ENCODE data around the gene PSMB3.
A peak's percentile ranks its signal among the peaks of the same experiment; 100 is the strongest.

The PSMB3 gene

DNA sequence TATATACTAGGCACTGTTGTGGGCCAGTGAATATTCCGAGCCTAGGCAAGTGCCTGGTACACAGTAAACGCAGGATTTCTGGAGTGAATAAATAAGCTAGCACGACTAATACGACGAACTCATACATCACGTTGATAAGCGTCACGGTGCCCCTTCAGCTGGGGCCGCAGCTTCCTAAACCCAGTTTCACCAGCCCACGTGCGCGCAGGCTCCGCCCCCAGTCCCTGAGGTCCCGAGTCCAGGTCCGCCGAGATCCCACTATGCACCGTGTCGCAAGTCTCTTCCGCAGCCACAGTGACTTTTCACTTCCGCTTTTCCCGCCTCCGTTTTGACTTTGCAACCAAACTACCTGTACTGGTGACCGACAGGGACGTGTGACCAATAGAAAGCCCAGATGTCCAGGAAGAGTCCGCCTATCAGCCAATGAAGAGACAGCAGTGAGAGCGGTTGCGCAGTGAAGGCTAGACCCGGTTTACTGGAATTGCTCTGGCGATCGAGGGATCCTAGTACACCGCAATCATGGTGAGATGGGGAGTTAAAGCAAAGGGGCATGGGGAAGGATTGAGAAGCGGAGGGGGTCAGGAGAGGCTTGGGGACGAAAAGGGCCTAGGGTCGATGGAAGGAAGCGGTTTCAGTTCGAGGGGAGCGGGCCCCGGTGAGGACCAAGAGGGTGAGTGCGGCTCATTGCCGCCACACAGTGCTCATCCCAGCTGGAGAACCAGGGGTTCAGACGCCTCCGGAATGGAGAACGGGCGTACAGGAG, at the start of gene PSMB3:
PSMB3 (plus strand) TSS at position 434 of the 763 bp plus-strand sequence; CDS start at position 520, 86 bp downstream.
- peak within 1 kb of the TSS; percentile 95 for H3K4me3 ChIP-seq (ENCODE audit: low read depth, low read length)

DNA sequence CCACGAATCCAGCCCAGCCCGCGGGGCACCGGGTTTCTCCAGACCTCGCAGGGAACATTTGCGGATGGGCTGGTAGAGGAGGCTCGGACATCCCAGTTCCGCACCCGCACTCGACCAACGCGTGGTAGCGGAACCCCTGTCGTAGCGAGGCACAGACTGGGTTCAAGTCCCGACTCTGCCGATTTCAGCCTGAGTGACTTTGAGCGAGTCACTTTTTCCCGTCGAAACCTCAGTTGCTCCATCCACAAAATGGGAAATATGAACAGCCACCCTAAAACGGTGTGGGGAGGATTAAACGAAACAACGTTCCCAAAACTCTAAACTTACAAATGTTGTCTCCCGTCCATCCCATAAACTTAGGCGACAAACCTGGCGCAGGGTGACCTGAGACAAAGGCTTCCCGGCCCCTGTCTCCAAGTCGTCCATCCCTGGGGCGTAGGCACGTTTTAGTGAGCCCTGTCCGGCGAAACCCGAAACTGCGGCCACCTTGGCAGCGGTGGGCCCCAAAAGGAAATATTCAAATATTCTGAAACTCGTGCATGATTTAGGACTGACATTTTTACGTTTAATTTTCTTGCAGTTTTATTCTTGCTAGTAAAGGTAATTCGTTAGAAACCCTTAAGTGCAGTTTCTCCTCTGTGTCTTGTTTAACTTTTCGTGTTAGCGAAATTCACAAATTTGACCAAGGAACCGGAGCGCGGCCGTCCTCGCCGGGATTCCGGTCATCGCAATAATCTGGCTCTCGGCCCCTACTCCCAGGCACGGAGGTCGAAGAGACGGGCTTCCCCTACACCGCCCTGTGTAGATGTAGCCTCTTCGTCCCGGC, 49.4 kb upstream of the PSMB3 start:
- peak overlapping the region; percentile 39 for H3K4me3 ChIP-seq (ENCODE audit: low read depth, low read length)

DNA sequence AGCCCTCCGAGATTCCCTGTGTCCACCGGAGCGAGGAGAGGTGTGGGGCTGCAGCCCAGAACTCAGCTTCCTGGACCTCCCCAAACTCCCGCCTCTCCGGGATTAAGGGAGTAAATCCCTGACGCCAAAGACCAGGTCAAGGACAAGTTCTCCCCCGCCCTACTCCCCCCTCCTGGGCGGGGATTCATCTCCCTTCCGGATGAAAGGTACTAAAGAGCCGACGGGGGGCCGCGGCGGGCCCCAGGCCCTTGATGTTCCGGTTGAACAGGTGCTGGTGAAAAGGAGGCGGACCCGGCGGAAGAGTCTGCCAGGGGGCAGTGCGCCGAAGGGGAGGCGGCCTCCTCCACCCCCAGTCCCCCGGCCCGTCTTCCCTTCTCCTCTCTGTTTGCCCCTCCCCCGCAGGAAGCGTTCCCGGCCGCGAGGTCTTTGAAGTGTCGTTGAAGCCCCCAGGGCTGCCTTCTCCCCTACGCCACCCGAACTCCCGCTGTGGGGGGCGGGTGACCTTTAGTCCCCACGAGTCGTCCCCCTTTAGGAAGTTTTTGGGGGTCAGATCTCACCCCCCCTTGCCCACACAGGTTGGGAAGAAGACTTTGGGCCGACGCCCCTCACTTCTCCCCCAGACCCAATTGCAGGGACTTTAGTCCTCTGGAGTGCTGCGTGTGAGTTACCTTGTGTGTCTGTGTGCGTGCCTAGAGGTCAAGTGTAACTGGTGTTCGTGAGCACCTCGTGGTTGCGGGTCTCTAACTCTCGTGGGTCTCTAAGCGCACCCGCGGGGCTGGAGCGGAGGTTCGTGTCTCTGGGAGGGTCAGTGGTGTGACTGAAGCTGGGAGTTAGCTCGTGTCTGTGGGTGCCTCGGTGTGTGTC, 48.6 kb upstream of the PSMB3 start:
- peak overlapping the region; percentile 27 for H3K4me3 ChIP-seq (ENCODE audit: low read depth, low read length)

DNA sequence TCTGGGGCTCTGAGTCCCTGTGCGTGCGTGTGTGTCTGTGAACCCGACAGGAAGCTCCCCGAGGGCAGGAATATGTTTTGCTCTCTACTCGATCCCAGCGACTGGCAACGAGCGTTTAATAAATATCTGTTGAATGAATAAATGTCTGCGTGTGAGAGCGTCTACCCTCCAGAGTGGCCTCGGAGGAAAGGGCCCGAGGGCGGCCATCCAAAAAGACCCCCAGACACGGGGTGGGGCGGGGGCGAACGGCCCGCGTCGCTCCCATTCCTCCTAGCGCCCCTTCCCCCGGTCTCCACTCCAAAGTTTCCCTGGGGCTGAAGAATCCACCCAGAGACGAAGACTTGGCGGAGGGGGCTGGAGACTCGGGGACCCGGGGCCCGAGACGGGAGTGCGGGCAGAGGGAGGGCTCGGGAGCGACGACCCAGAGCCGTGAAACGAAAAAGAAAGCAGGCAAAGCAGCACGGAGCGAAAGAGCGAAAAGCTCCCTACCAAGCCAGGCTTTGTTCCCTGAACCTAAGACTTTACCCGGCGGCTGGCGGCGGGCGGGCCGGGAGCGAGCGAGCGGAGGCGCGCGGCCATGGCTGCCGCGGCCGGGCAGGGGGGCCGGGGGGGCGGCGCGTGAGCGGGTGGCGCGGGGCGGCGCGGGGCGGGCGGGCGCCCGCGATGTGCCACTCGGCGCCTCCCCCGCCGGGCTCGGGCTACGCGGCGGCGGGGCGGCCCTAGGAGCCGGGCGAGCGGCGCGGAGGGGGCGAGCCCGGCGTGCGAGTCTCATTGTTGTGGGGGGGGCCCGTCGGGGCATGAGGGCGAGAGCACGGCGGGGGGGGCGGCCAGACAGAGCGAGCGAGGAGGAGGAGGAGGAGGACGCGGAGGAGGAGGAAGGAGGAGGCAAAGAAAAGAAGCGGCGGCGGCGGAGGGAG, 47.7 kb upstream of the PSMB3 start, which contains the start of gene MLLT6:
MLLT6 (plus strand) TSS at position 668 of the 917 bp plus-strand sequence. CDS start 360 bp downstream, outside the sequence.
- peak within 1 kb of the TSS; percentile 50 for H3K4me3 ChIP-seq (ENCODE audit: low read depth, low read length)

DNA sequence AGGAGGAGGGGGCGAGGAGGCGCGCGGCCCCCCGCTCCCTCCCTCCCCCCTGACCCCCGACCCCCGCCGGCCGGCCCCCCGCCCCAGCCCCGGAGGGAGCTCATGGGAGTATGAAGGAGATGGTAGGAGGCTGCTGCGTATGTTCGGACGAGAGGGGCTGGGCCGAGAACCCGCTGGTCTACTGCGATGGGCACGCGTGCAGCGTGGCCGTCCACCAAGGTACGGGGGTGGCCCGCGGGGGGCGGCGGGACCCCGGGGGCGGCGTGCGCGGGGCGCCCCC, 47.1 kb upstream of the PSMB3 start:
- peak overlapping the region; percentile 50 for H3K4me3 ChIP-seq (ENCODE audit: low read depth, low read length)

DNA sequence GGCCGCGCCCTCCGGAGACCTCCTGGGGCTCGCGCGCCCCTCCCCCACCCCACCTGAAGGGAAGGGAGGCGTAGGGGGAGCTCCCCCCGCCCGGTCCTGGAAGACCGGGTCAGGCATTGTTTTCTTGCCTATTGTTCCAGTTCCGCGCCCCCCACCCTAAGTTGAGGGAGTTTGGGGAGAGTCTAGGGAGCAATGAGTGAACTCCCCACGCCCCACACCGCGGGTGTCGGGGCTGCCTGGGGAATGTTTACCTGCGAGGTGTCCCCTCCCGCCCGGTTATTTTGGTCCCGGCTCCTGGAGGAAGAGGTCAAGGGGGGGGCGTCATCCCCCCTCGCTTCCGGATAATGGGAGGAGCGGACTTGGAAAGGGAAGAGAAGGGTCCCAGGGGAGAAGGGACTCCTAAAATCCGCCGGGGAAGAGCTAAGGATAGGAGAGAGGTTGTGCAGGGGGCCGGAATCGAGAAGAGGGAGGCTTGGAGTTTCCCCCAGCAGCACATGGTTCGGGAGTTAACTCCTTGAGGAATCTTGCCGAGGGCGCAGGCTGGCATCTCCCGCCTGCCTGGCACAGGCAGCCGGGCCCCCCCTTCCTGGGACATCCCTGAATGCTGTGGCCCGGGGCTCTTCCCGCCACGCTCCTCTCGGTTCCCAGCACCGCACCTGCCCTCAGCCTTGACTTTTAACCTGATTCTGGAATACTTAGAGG, 46.6 kb upstream of the PSMB3 start:
- peak overlapping the region; percentile 50 for H3K4me3 ChIP-seq (ENCODE audit: low read depth, low read length)

DNA sequence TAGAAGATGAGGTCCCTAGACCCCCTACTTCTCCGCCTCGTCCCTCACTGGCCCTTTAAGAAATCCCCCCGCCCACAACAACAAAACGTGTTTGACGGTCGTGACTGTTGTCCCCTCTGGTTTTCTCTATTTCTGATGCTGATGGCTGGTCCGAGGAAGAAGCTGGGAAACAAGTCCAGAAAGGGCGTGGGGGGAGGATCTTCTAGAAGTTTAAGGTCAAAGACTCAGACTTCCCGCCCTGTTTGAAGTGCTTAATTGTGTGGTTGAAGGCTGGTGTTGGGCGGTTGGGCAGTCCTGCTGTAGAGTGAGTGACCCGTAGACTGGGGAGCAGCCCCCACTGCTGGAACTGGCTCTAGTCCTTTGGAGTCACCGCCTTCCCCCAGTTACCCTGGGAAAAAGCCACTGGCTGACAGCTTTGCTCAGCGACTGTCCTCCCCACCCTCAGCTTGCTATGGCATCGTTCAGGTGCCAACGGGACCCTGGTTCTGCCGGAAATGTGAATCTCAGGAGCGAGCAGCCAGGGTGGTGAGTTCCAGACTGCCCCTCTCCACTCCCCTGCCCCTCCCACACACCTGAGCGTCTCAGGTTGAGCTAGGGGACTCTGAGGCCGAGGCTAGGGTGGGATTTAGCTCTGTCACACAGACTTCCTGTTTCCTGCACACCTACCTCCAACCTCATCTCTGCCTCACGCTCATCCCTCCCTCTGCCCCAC, 45.9 kb upstream of the PSMB3 start:
- H3K4me3 ChIP-seq (ENCODE audit: low read depth, low read length) = peak overlapping the region; percentile 50

DNA sequence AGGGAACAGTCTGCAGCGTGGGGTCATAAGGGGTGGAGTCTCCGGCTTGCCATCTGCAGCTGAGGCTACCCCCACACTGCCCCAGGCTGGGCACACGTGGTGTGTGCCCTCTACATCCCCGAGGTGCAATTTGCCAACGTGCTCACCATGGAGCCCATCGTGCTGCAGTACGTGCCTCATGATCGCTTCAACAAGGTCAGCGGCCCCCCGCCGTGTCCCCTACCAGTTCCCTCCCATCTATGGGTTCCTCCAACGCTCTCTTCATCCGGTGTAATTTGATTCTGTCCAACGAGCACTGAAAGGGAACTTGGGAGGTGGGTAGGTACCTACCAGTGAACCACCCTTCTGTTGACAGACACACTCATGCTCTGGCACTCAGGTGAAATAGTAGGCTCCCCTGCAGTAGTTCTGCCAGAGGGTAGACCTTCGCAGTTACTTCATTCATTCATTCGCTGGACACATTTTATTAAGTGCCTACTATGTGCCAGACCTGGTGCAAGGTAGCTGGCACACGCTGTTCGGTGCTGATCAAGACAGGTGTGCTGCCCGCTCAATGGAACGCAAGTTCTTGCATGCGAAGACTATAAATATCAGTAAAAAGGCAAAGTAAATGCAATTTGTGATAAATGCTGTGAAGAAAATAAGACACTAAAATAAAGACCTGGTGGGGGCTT, 44.7 kb upstream of the PSMB3 start:
- no peak overlapping the region for H3K4me3 ChIP-seq (ENCODE audit: low read depth, low read length)

DNA sequence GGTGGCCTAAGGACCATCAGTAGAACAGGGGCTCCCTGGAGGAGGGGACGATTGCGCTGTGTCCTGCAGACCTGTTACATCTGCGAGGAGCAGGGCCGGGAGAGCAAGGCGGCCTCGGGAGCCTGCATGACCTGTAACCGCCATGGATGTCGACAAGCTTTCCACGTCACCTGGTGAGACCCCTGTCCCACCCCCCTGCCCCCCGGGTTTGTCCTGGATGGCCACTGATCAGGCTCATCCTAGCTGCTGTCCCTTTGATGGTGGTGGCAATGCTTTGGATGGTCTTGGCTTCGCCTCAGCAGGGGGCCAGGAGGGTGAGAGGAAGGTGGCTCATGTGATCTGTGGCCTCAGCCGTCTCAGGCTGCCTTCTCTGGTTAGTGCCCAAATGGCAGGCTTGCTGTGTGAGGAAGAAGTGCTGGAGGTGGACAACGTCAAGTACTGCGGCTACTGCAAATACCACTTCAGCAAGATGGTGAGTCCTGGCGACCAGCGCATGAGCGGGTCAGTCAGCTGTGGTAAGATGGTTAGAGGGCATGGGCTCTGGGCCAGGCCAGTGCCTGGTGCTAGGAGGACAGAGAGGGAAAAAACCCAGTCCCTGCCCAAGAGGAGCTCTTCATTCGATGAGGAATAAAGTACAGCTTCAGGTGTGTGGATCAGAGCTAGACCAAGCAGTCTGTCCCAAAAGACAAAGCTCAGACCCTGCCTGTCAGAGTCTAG, 43.3 kb upstream of the PSMB3 start:
- H3K4me3 ChIP-seq (ENCODE audit: low read depth, low read length) = no peak overlapping the region

DNA sequence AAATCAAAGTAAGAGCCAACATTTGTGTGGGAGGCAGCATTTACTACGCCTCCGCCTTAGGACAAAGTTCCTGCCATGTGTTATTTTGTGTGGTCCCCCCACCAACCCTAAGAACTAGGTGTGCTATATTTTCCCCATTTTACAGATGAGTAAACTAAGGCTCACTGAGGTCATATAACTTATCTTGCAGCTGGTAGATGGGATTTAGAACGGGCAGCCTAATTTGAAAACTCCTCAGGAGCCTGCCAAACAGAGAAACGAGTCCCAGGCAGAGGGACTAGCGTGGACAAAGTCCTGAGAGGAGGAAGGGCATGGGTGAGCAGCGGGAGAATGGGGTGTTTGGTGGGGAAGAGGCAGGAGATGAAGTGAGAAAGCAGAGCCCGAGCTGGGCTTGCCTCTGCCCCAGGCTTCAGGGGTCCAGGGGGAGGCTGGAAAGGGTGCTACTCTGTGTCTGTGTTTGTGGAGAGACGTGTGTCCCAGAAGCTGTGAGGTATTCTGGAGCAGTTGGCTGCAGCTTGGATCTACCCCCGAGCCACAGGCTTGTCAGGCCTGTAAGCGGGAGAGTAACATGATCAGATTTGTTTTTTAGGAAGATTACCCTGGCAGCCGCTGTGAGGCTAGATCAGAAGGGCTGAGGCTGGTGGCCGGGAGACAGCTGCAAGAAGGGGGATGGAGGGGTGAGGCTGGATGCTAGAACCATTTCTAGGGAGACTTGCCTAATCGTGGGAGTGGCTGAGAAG, 42.5 kb upstream of the PSMB3 start:
- H3K4me3 ChIP-seq (ENCODE audit: low read depth, low read length) = no peak overlapping the region

DNA sequence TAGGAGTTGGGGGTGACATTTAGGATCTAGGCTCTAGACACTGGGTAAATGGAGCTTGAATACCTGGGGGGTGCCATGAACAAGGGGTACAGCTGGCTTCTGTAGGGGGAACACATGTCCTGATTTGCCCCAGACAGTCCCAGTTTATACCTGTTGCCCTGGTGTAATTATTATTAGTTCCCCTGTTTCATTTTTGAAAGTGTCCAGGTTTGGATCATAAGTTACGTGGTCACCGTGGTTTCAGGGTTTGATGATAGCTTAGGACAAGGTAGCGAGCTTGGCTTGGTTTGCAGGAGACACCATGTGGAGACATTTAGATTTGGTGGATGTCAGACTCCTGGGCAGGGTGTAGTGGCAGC, 42.0 kb upstream of the PSMB3 start:
- no peak overlapping the region for H3K4me3 ChIP-seq (ENCODE audit: low read depth, low read length)

DNA sequence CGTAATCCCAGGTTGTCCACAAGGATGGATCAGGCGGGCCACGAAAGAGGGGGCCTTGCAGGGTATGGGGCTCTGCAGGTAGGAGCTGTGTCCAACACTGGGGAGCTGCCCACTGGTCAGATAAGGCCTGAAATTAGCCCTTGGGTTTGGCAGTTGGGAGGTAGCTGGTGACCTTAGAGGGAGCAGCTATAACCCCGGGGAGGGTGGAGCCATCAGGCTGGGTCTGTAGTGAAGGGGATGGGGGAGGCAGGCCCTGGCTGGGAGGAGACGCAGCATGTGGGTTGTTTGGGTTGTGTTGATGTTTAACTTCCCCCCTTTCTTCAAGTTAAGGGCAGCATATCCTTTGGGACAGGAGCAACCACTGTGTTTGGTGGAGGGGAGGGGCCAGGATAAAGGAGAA, 41.6 kb upstream of the PSMB3 start:
- no peak overlapping the region for H3K4me3 ChIP-seq (ENCODE audit: low read depth, low read length)

DNA sequence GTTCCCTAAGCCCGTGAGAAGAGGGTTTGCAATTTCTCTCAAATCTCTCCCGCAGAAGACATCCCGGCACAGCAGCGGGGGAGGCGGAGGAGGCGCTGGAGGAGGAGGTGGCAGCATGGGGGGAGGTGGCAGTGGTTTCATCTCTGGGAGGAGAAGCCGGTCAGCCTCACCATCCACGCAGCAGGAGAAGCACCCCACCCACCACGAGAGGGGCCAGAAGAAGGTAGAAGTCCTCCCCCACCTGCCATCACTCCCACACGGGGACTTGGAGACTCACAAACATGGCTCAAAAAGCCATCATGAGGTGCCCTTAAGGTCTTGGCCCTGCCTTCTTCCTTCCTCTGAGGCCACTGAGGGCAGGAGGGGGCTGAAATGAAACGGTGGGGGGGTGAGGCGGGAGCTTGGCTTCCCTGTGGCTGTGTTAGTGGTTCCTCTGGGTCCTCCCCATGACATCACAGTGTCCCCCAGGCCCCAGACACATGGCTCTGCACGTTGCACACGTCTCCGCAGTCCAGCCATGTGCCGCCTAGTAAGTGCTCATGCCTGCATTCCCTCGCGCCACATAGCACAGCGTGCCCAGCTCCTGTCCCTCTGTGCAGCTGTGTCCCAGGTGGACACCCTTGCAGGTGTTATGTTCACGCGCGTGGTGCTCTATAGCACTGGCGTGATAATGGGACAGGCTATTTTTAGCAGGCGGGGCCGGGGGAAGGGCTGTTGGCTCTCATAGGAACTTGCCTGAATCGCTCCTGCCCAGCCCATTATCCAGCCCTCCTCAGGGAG, 40.6 kb upstream of the PSMB3 start:
- no peak overlapping the region for H3K4me3 ChIP-seq (ENCODE audit: low read depth, low read length)

DNA sequence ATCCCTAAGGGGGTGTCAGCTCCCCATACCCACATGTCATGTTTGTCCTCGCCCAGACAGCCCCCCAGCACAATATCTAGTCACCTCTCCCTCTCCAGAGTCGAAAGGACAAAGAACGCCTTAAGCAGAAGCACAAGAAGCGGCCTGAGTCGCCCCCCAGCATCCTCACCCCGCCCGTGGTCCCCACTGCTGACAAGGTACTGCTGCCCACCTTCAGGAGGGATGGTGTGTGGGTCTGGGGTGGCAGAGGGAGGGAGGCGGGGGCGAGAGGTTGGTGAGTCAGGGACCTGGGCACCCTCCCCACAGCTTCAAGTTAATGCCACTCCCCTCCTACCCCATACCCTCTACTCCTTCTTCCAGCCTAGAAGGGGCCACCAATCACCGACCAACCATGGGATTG, 39.9 kb upstream of the PSMB3 start:
- no peak overlapping the region for H3K4me3 ChIP-seq (ENCODE audit: low read depth, low read length)

DNA sequence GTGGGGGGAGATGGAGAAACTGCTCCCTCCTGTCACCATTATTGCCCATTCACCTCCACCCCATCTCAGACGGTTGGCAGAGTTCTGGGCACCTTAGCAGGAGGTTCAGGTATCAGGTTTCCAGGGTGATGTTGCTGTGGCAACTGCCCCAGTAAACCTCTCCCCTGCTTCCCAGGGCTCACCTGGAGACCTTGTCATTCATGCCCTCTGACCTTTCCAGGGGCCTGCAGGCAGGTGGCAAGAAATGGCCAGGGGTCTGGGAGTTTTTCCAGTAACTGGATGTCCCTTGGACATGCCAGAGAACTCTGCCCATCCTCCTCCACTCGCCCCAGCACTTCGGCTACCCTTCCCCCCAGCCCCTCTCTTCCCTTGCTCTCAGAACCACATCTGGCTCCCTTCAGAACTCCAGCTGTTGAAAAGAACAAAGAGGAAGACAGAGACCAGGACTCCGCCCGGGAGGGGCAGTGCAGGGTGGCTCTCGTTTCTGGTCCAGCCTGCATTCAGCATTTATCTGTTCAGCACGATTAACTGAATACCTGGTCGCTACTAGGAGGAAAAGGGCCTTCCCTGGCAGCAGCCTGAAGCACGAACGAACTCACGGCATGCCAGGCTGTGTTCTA, 39.0 kb upstream of the PSMB3 start:
- H3K4me3 ChIP-seq (ENCODE audit: low read depth, low read length) = no peak overlapping the region

All from iPS-11a (cell line).